ENCODE results near the gene PSD2. TPM values are rescaled to one million over a fixed set of nuclear protein-coding genes. Genes with fewer than 3 reads are reported as not detected.

Gene PSD2
- total RNA-seq, 1 donor from 2014 or later = not detected

DNA sequence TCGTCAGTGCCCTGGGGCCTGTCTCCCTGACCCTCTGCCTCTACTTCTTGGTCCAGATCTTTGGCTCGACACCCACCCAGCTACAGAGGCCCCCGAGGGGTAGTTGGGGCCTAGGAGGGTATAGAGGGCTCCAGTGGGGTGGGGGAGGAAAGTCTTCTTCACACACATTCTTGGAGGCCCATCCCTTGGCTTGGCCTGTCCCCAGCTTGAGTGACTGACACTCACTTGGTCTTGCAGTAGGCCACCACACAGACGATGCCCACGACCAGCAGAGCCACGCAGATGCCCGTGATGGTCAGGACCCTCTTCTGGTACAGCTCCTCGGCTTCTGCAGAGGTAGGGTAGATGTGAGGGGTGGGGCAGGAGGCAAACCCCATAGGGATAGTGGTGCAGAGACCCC, 59.8 kb downstream of the PSD2 start:
- H3K4me3 ChIP-seq (ENCODE audit: low read depth, low read length) = no peak overlapping the region
- TF ChIP-seq, protein P1, sequence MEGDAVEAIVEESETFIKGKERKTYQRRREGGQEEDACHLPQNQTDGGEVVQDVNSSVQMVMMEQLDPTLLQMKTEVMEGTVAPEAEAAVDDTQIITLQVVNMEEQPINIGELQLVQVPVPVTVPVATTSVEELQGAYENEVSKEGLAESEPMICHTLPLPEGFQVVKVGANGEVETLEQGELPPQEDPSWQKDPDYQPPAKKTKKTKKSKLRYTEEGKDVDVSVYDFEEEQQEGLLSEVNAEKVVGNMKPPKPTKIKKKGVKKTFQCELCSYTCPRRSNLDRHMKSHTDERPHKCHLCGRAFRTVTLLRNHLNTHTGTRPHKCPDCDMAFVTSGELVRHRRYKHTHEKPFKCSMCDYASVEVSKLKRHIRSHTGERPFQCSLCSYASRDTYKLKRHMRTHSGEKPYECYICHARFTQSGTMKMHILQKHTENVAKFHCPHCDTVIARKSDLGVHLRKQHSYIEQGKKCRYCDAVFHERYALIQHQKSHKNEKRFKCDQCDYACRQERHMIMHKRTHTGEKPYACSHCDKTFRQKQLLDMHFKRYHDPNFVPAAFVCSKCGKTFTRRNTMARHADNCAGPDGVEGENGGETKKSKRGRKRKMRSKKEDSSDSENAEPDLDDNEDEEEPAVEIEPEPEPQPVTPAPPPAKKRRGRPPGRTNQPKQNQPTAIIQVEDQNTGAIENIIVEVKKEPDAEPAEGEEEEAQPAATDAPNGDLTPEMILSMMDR (conservative IDR thresholded peaks at IDR 0.05; ENCODE audit: low read depth, low read length) = no peak
- no peak for DNase-seq (ENCODE audit: low read depth)

DNA sequence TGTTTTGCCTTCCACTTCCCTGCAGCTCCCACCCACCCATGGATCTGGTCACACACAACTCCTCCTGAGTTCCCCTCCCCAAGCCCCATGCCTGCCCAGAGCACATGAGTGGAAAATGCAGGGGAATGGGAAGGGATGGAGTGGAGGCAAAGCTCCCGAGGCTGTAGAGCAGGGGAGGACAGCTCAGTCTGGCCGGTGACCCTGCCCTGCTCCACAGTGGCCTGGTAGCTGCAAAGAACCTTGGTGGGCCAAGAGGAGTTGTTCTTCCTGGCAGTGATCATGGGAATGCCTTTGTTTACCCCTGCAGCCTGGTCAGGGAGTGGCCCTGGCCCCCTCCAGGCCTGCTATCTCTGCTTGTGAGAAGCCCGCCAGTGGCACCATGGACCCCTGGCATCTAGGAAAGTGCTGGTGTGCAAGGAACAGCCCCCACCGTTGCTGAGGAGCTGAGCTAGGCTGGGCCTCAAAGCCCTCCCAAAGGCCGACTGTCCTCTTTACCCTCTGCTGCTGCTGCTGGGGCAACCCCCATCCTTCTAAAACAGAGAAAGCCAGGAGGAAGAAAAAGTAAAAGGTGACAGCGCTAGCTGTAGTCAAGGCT, 60.4 kb downstream of the PSD2 start:
- TF ChIP-seq, protein P1 (conservative IDR thresholded peaks at IDR 0.05; ENCODE audit: low read depth, low read length) = no peak
- no peak overlapping the region for H3K4me3 ChIP-seq (ENCODE audit: low read depth, low read length)
- DNase-seq (ENCODE audit: low read depth) = no peak

DNA sequence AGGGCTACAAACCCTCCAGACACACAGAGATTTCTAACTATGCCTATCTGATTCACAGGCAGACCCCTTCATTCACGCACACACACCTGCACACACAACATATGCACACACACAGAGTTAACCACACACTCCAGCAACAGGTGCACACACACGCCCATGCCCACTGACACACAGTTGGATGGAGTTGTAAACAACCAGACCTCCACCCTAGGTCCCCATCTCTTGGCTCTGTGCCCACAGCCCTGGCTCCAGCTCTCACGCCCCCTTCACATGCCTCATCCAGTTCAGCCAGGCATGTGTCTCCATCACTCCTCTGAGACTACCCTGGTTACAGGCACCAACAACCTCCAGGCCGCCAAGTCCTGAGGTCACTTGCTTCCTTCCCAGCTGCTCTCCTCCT, 61.1 kb downstream of the PSD2 start:
- TF ChIP-seq, protein P1 (conservative IDR thresholded peaks at IDR 0.05; ENCODE audit: low read depth, low read length) = no peak
- H3K4me3 ChIP-seq (ENCODE audit: low read depth, low read length) = no peak overlapping the region
- DNase-seq (ENCODE audit: low read depth) = no peak

DNA sequence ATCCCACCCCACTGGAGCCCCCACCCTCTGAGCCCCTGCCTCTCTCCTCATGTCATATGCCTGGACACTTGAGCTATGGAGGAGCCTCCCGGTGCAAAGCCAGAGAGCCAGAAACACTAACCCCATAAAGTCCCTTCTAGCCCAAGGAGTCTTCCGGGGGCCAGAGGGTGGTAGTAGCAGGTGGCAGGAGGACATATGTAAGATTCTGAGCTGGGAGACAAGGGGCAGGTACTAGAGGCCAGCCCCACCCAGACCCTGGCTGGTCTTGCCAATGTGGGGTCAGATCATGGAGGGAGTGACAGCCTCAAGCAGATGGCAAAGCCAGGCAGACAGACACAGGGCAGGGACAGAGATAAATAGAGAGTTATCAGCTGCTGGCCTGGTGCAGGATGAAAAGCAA, 63.4 kb downstream of the PSD2 start:
- no peak overlapping the region for H3K4me3 ChIP-seq (ENCODE audit: low read depth, low read length)
- DNase-seq (ENCODE audit: low read depth) = no peak
- TF ChIP-seq, protein P1 (conservative IDR thresholded peaks at IDR 0.05; ENCODE audit: low read depth, low read length) = no peak

DNA sequence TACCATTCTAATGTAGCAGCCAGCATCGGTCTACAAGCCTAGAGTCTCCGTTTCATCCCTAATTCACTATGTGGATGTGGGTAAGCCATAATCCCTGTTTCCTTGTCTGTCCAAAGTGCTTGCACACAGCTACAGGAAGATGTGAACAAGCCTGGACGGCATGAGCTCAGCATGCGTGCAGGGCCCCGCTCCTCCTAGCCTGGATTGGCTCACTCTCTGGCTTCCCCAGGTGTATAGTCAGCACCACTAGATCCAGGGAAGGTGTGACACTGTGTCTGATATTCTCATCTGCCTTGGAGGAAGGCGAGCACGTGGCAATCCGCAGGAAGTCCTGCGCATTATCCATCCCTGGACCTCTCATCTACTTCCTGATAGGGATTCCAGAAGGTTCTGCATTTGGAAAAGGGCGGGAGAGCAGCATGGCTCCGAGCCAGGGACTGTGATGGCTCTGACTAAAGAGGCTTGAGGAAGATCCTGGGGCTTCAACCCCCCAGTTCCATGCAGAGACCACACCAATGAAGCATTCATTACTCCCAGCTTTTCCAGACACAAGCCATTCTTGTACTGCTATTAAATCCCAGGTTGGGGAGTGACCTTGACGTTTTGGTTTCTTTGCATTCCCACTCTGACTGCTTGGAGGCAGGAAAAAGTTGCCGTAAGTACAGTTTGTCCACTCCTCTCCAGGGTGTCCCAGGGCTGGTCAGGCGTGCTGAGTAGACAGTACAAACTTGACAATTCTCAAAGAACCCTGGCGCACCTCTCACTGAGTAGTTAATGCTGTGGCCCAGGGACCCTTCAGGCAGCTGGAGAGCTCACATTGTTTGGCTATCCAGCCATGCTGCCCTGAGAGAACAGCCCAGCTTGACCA, 65.6 kb downstream of the PSD2 start:
- TF ChIP-seq, protein P1 (conservative IDR thresholded peaks at IDR 0.05; ENCODE audit: low read depth, low read length) = no peak
- no peak overlapping the region for H3K4me3 ChIP-seq (ENCODE audit: low read depth, low read length)
- no peak for DNase-seq (ENCODE audit: low read depth)

DNA sequence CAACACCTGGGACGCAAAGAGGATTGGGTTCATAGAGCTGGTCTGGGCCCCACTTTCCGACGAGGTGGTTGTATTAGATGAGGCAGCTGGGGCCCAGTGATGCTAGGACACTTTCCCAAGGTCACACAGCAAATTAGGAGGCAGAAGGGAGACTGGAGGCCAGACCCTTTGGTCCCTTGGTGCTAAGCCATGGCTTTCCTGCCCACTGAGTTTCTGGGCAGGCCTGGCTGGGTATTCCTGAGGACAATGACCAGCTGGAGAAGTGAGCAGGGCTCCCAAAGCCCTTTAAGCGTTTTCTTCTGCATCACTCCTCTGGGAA, 66.2 kb downstream of the PSD2 start:
- no peak overlapping the region for H3K4me3 ChIP-seq (ENCODE audit: low read depth, low read length)
- DNase-seq (ENCODE audit: low read depth) = no peak
- TF ChIP-seq, protein P1 (conservative IDR thresholded peaks at IDR 0.05; ENCODE audit: low read depth, low read length) = no peak

DNA sequence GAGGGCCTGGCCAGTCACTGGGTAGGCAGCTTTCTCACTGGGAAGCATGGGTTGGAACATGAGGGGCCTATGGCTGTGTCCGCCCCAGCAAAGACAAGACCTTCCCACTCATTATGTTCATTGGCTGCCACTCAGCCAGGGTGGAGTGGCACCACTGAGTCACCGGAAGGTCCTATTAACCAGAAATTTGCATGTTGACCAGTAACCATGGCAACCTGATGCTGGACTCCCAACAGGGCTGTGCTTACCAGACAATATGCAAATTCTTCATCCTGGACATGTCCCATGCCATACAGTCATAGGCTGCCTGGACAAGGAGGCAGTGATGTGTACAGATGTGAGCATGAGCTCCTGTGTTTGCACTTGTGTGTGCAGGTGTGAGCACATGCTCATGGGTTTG, 66.7 kb downstream of the PSD2 start:
- no peak for DNase-seq (ENCODE audit: low read depth)

More for the DNA sequence above, 66.7 kb downstream of the PSD2 start:
- TF ChIP-seq, protein P1 (conservative IDR thresholded peaks at IDR 0.05; ENCODE audit: low read depth, low read length) = no peak
- H3K4me3 ChIP-seq (ENCODE audit: low read depth, low read length) = no peak overlapping the region
